ENCODE results near the gene FRAS1.
A peak's percentile ranks its signal among the peaks of the same experiment; 100 is the strongest.
"Not testable (repeated sequence)": the region's sequence is repeated elsewhere in the genome, so short reads cannot be mapped to it uniquely, and the experiment has no call there.

The FRAS1 gene

GRCh38 chr4:78292341-78292740 lies 235.2 kb downstream of the FRAS1 start:
- DNase-seq (ENCODE audit: low spot score), result no peak

- DNase-seq (ENCODE audit: low spot score), result no peak
Measured at GRCh38 chr4:78292856-78293255, 235.7 kb downstream of the FRAS1 start.

GRCh38 chr4:78293348-78293747 lies 236.2 kb downstream of the FRAS1 start:
- DNase-seq (ENCODE audit: low spot score), result no peak

- DNase-seq (ENCODE audit: low spot score), result peak; percentile 4
Measured at GRCh38 chr4:78293821-78294301, 236.7 kb downstream of the FRAS1 start.

DNA sequence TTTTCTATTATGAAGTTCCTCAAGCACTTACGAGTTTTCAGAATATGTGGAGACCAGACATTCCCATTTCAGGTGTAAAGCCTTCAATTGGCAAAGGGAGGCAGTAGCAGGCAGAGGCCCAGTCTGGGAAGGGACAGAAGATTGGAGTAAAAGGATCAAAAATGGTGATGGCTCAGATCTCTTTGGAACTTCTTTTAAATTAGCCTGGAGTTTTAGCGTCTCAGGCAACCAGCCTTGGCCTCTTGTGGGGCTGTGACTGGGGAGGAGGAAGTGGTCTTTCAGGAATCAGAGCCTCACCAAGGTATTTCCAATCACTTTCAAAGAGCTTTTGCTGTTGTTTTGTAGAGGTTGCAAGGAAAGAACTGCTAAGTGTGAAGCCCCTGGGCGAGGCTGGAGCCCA lies 239.1 kb downstream of the FRAS1 start:
- DNase-seq (ENCODE audit: low spot score), result no peak

GRCh38 chr4:78297116-78297800 lies 240.1 kb downstream of the FRAS1 start:
- no peak for DNase-seq (ENCODE audit: low spot score)

- DNase-seq (ENCODE audit: low spot score), result no peak
Measured at GRCh38 chr4:78298618-78299017, 241.5 kb downstream of the FRAS1 start.

DNA sequence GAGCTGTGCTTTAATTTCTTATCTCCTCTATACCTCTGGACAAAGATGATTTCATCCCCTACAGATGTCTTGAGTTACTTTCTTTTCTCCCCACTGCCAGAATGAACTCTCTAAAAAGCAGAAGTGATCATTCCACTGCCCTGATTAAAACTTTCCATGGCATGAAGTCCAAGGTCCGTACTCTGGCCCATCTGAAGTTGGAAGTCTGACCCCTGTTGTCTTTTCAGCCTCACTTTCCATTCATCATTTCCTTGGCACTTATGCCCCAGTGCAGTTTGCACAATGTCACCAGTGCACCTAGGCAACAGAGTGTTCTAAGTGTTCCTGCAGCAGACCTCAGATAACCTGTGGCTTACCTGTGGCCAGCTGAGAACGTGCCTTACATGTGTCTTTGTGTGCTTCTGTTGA lies 242.4 kb downstream of the FRAS1 start:
- no peak for DNase-seq (ENCODE audit: low spot score)

DNA sequence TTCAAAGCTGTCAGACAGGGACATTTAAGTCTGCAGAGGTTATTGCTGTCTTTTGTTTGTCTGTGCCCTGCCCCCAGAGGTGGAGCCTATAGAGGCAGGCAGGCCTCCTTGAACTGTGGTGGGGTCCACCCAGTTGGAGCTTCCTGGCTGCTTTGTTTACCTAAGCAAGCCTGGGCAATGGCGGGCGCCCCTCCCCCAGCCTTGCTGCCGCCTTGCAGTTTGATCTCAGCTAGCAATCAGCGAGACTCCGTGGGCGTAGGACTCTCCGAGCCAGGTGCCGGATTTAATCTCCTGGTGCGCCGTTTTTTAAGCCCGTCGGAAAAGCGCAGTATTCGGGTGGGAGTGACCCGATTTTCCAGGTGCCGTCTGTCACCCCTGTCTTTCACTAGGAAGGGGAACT lies 250.1 kb downstream of the FRAS1 start:
- not testable (repeated sequence) for DNase-seq (ENCODE audit: low spot score)

GRCh38 chr4:78308517-78308916 lies 251.4 kb downstream of the FRAS1 start:
- DNase-seq (ENCODE audit: low spot score), result no peak

GRCh38 chr4:78309352-78309751 lies 252.2 kb downstream of the FRAS1 start:
- DNase-seq (ENCODE audit: low spot score), result no peak

DNA sequence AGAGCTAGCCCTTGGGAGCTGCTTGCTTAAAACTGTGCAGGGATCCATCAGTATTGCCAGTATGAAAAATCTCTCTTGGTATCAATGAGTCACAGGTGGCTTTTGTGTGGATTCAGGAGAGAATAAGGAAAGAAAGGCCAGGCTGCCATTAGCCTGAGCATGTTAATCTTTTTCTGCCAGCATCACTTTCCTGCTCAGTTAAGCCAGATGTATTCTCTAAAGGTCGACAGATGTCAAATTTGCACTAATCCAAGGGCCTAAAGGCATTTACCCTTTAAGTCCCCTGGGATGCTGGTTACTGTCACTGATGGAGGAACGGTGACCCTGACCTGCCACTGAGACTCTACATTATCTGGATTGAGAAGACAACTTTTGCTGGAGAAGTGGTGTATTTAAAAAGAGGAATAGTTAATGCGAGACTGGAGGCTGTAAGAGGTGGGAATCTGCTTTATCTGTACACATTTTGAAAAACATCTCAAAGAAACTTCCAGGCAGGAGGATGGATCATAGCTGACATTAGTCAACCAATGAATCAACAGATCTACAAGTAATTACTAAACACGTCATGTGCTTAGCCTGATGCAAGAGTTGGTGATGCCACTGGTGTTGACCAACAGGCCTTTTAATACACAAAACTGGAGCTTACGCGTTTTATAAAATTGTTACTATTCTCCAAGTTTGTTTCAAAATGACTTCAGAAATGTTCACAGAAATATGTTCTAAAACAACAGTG lies 253.1 kb downstream of the FRAS1 start:
- DNase-seq (ENCODE audit: low spot score), result no peak

DNA sequence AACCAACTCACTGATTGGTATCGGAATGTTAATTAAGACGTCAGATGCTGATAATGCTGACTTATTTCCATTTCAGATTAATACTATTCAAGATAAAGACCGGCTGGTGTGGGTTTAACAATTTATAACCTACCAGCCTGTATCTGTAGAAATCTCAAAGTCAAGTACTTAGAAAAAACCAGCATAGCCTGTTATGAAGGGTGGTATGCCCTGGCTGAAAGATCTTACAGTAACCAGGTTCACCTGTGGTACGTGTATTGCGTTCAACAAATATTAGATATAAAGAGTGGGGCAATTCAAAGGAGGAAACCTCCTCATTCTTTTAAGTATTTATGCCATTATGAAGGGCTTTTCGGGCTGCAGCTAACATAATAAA lies 253.6 kb downstream of the FRAS1 start:
- DNase-seq (ENCODE audit: low spot score), result no peak

- no peak for DNase-seq (ENCODE audit: low spot score)
Measured at GRCh38 chr4:78311306-78311705, 254.2 kb downstream of the FRAS1 start.

DNA sequence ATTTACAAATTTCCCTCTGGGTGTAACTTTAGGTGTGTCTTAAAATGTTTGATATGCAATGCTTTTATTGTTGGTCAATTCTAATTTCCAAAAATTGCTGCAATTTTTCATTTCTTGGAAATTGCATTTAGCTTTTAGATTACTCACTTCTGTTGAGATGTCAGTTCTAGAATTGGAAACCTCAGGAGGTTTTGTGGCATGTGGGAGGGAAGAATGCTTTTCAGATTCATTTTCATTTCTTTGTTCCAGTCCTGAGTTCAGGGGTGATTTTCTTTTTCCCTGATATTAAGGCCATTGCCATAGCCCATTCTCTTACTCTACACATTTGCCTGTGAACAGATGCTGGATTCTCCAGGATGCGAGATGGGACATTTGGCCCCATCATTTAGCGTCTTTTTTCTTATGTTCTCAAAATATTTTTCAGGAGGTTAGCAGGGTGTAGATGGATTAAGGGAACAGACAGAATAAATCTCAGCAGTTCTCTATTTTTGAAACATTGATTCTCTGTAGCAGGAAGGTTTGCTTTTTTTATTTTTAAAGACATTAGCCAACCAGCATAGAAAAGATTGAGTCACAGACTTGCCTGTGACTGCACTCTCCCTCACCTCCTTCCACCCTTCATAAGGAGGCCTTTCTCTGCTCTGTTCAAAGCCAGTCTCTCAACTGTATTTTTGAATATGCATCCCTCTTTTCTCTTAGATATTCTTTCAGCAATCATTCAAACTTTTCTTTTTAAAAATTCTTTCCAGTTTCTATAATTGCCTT lies 256.0 kb downstream of the FRAS1 start:
- no peak for DNase-seq (ENCODE audit: low spot score)

GRCh38 chr4:78313754-78314120 lies 256.6 kb downstream of the FRAS1 start:
- no peak for DNase-seq (ENCODE audit: low spot score)

DNA sequence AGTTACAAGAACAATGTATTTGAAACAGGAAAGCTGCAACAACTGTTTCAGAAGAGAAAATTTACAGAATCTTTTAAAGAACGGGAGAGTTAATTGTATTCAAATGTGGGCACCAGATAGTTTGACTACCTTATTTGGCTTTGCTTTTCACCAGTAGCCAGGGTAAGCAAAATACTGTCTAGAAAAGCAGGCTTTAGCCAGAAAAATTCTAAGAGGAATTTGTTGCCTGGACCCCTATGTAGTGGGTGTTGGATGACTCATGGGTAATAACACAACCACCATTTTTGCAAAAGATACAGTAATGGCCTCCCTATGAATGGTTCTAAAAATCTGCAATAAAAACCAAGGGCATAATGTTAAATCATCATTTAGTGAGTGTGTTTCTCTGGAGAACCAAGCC lies 261.0 kb downstream of the FRAS1 start:
- DNase-seq (ENCODE audit: low spot score), result no peak

DNA sequence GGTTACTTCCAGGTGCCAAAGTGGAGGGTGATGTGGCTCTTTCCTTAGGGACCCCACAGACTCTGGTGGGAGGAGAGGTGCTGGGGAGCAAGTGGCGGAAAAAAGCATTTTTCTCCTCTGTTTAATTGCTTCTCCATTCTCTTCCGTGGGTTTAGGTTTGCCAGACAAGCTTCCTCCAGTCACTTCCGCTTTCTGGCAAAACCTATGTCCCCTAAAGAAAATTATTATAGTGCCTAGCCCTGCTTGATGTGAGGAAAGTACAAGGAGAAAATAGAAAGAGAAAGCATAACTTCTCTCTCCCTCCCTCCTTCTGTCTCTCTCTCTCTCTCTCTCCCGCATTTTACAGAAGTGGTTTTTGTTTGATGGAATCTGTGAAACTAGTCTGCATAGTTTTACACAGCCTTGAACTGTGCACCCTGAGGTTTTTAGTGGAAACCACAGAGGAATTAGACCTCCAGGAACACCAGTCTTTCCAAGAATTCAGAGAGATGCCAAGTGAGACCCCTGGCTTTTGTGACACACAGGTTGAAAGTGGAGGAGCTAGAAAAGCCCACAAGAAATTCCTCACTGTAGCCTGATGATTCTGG lies 263.3 kb downstream of the FRAS1 start:
- DNase-seq (ENCODE audit: low spot score), result no peak

GRCh38 chr4:78322032-78322431 lies 264.9 kb downstream of the FRAS1 start:
- DNase-seq (ENCODE audit: low spot score), result no peak

GRCh38 chr4:78323439-78323838 lies 266.3 kb downstream of the FRAS1 start:
- no peak for DNase-seq (ENCODE audit: low spot score)

GRCh38 chr4:78324625-78325024 lies 267.5 kb downstream of the FRAS1 start:
- no peak for DNase-seq (ENCODE audit: low spot score)

DNA sequence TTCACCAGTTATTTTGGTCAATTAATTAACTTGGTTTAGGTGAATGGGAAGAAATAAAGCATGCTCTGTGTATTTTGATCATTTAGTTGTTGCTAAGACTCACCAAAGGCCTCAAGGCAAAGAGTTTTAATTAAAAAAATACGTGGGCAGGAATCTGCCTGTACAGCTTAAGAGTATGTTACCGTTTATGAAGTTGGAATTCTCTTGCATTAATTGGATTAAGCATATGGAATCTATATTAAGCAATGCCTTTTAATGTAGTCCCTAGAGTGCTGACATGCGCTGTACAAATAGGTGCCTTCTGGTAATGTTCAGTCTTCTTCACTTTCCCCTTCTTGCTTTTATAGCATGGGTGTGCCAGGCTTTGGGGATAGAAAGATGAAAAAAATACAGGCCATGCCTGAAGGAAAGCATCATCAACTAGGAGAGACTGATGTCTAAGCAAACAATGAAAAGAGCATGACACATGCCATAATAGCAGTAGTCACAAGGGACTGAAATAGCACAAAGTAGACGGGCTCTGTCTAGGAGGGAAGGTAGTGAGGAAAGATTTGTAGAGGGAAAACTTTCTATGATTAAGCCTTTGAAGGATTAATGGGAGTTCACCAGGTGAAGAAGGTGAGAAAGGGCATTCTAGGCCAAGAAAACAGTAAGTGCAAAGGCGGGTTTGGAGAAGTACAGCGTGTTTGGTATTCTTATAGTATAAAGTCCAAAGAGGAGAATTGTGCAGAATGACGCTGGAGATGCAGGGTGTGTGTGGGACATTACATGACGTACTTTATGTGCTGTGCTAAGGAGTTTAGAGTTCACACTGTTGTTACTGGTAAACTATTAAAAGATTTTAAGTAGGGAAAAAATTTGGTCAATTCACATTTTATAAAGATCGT lies 268.4 kb downstream of the FRAS1 start:
- no peak for DNase-seq (ENCODE audit: low spot score)
